CD4-positive, alpha-beta T cell (primary cell): Measurements from ENCODE around the gene TESK1. TPM values are rescaled to one million over a fixed set of nuclear protein-coding genes. Genes with fewer than 3 reads are reported as not detected.
"Not testable (repeated sequence)": the region's sequence is repeated elsewhere in the genome, so short reads cannot be mapped to it uniquely, and the experiment has no call there.

ENCODE experiments used
- ATAC-seq: fragments of 200-7000 bp; cut with Tn5 transposase; one replicate; pipeline ENCODE4 v1.10.0; 2022; ENCODE audit warnings: mild to moderate bottlenecking; ENCODE audit not compliant: poor library complexity
- CTCF ChIA-PET: fragments of 350-600 bp; sonication (Branson Sonifier 250); formaldehyde crosslinking; loops from one replicate; lab custom pipeline; 2021; ENCODE audit warnings: antibody characterized with exemption, inconsistent platforms; lab: Charles Lee
- POLR2A ChIA-PET: fragments of 350-600 bp; sonication (Branson Sonifier 250); formaldehyde crosslinking; loops from one replicate; lab custom pipeline; 2021; ENCODE audit warnings: antibody characterized with exemption, inconsistent platforms; lab: Charles Lee
- DNase-seq, 14 experiments: peaks; one replicate each; pipeline ENCODE4 v3.0.0-alpha.2; 2013 to 2020; ENCODE audit warnings: mixed read lengths in 2 of 14
- H3K27ac ChIP-seq, 2 donors: one replicate each; pipeline versions ENCODE4 v1.5.1 to v1.7.0; 2013; ENCODE audit warnings: low read length in 2 of 2, low read depth in 1 of 2, mild to moderate bottlenecking in 1 of 2
- H3K27me3 ChIP-seq, 2 experiments: 1 replicate in 1 of 2; 2 replicates in 1 of 2; pipeline versions ENCODE4 v1.6.1 to v1.7.0; 2013; ENCODE audit warnings: low read length in 2 of 2, control low read depth in 1 of 2, mild to moderate bottlenecking in 1 of 2, moderate library complexity in 1 of 2; ENCODE audit not compliant: insufficient read depth in 2 of 2, control insufficient read depth in 1 of 2
- H3K36me3 ChIP-seq: one replicate; pipeline ENCODE4 v1.6.1; 2013; ENCODE audit warnings: low read length, control low read depth; ENCODE audit not compliant: insufficient read depth
- H3K4me1 ChIP-seq: one replicate; pipeline ENCODE4 v1.6.1; 2013; ENCODE audit warnings: low read length, control low read depth; ENCODE audit not compliant: insufficient read depth
- H3K4me3 ChIP-seq: one replicate; pipeline ENCODE4 v1.5.1; 2013; ENCODE audit warnings: mild to moderate bottlenecking, low read length, moderate library complexity
- H3K9me3 ChIP-seq, 2 experiments: 1 replicate in 1 of 2; 2 replicates in 1 of 2; pipeline versions ENCODE4 v1.6.1 to v1.7.0; 2013; ENCODE audit warnings: low read length in 2 of 2, mild to moderate bottlenecking in 2 of 2, control low read depth in 1 of 2, moderate library complexity in 1 of 2; ENCODE audit not compliant: control insufficient read depth in 1 of 2, insufficient read depth in 1 of 2
- H3K27ac Mint-ChIP-seq: one replicate; pipeline ENCODE4 v1.8.0; 2020; ENCODE audit warnings: mixed read lengths
- H3K27me3 Mint-ChIP-seq: one replicate; pipeline ENCODE4 v1.8.0; 2021; ENCODE audit warnings: mixed read lengths
- H3K36me3 Mint-ChIP-seq: one replicate; pipeline ENCODE4 v1.8.0; 2021; ENCODE audit warnings: low read depth, mixed read lengths
- H3K4me1 Mint-ChIP-seq: one replicate; pipeline ENCODE4 v1.8.0; 2021; ENCODE audit warnings: low read depth, mixed read lengths
- H3K4me3 Mint-ChIP-seq: one replicate; pipeline ENCODE4 v1.8.0; 2020; ENCODE audit warnings: mild to moderate bottlenecking, mixed read lengths
- H3K9me3 Mint-ChIP-seq: one replicate; pipeline ENCODE4 v1.8.0; 2020; ENCODE audit warnings: mixed read lengths
- intact Hi-C, 2 experiments: fragments of 100-400 bp; cut with DNase I in 1 of 2; cut with micrococcal nuclease in 1 of 2; formaldehyde crosslinking; loops; one replicate each; pipeline versions ENCODE4 v1.15.1 to v1.9.0; 2023 to 2025; cut with DNase I, micrococcal nuclease
- total RNA-seq, 174 experiments: library from RNA in 2 of 174; stranded (reverse) in 2 of 174; gene quantifications; one replicate each; pipeline ENCODE4 v1.2.3 and lab custom pipeline; 2021 to 2026
- TF ChIP-seq, protein P1 (sequence below): fragments of 200-600 bp; IDR thresholded peaks from one replicate; pipeline ENCODE4 v1.8.0; 2022; ENCODE audit warnings: antibody characterized with exemption, mild to moderate bottlenecking

Gene TESK1
- total RNA-seq, 2 experiments from 2014 or later: 18.5 to 18.6 TPM

DNA sequence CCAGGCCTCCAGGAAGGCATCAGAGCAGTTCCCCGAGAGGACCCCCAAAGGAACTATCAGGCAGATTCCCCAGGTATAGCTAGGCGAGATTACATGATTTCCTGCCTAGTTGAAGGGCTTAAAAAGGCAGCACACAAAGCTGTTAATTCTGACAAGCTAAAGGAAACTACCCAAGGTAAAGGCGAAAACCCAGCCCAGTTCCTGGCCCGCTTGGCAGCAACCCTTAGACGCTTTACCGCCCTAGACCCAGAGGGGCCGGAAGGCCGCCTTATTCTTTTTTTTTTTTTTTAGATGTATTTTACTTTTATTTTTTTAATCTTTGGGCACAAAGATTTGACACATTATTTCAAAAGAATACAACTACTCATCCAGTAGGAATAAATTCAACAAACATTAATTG lies 33.7 kb downstream of the TESK1 start:
- Mint-ChIP-seq H3K27ac (peak overlapping the region; percentile 73), H3K4me1 (peaks cover 70% of the 10 kb centered on the region)
- H3K36me3 ChIP-seq, H3K9me3 ChIP-seq, H3K4me3 ChIP-seq, H3K36me3 Mint-ChIP-seq, H3K27me3 ChIP-seq, intact Hi-C loops, H3K9me3 Mint-ChIP-seq, H3K27me3 Mint-ChIP-seq, H3K4me3 Mint-ChIP-seq: not testable (repeated sequence)
- DNase-seq (peak in 5 of 14 experiments; percentile 25 to 78 (median 68)), ATAC-seq (peak; percentile 44)
- POLR2A ChIA-PET: interaction anchor here (1.0 to 1.4 kb wide), 4 partner anchors 9 to 94 kb away, joined by 3 to 5 read pairs (median 4); partner anchors contain the start of genes CCDC107, CREB3, RMRP and TLN1
- Histone ChIP-seq H3K27ac (peak overlapping the region in 1 of 2 donors; percentile 38), H3K4me1 (peaks cover 38% of the 10 kb centered on the region)
- CTCF ChIA-PET: interaction anchor here (1.0 to 1.4 kb wide), 3 partner anchors 9 to 27 kb away, joined by 3 to 4 read pairs (median 4); partner anchors contain the start of genes CCDC107 and RMRP

DNA sequence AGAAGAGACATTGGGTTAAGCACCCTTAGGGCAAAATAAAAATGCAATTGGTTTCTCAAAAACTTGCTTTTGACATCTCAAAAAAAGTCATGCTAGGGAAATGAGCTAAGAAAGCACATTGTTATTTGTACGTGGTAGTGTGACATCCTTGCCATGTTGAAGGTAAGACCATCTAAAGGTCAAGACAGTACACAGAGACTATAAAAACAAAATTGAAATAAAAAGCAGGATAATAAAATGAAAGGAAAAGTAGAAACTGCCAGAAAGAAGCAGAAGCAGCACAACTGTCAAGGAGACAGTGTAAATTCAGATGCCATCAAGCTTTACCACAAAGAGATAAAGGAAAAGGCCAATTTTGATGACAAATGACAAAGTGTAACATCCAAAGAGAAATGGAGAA lies 34.2 kb downstream of the TESK1 start:
- H3K9me3 Mint-ChIP-seq, H3K27ac ChIP-seq, DNase-seq, H3K27me3 ChIP-seq, H3K36me3 ChIP-seq, H3K9me3 ChIP-seq, H3K4me3 ChIP-seq, intact Hi-C loops, H3K36me3 Mint-ChIP-seq, H3K27me3 Mint-ChIP-seq: not testable (repeated sequence)
- POLR2A ChIA-PET: interaction anchor here (1.0 to 1.9 kb wide), 5 partner anchors 8 to 93 kb away, joined by 3 to 7 read pairs (median 5); partner anchors contain the start of genes CCDC107, CREB3, RMRP and TLN1
- CTCF ChIA-PET: interaction anchor here (1.0 to 2.0 kb wide), 4 partner anchors 8 to 36 kb away, joined by 3 to 5 read pairs (median 4); partner anchors contain the start of genes CCDC107 and RMRP
- peak overlapping the region; percentile 42 for H3K4me3 Mint-ChIP-seq
- peak; percentile 24 for ATAC-seq
- peaks cover 39% of the 10 kb centered on the region for H3K4me1 ChIP-seq
- H3K4me1 Mint-ChIP-seq: peaks cover 70% of the 10 kb centered on the region
- peak overlapping the region; percentile 73 for H3K27ac Mint-ChIP-seq

DNA sequence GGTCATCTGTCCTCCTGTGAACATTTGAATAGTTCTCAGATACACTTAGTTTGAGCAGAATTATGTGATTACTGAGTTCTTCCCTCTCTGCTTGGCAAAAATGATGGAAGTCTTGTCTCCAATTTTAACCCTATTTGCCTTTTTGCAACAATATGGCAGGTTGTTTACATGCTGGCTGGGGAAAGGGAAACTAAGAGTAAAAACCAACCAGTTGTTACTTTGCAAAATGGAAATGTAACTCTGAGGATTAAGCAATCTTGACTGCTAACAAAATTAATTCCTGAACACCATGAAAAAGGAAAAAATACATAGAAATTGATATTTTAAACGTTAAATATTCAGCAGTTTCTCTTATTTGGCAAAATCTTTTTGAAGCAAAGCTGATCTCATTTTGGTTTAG lies 34.6 kb downstream of the TESK1 start:
- DNase-seq (no peak), ATAC-seq (no peak)
- H3K36me3 Mint-ChIP-seq: peaks cover 8% of the 10 kb centered on the region
- peak overlapping the region; percentile 42 for H3K4me3 Mint-ChIP-seq
- no peaks in the 10 kb centered on the region for H3K9me3 Mint-ChIP-seq
- no peaks in the 10 kb centered on the region for H3K36me3 ChIP-seq
- peaks cover 73% of the 10 kb centered on the region for H3K4me1 Mint-ChIP-seq
- H3K27me3 Mint-ChIP-seq: no peaks in the 10 kb centered on the region
- H3K4me3 ChIP-seq: no peak overlapping the region
- H3K9me3 ChIP-seq: no peaks in the 10 kb centered on the region
- intact Hi-C loops: no loop called here
- no peak overlapping the region for H3K27ac ChIP-seq
- CTCF ChIA-PET: interaction anchor here (1.0 to 2.0 kb wide), 4 partner anchors 8 to 36 kb away, joined by 3 to 5 read pairs (median 4); partner anchors contain the start of genes CCDC107 and RMRP
- TF ChIP-seq, protein P1, sequence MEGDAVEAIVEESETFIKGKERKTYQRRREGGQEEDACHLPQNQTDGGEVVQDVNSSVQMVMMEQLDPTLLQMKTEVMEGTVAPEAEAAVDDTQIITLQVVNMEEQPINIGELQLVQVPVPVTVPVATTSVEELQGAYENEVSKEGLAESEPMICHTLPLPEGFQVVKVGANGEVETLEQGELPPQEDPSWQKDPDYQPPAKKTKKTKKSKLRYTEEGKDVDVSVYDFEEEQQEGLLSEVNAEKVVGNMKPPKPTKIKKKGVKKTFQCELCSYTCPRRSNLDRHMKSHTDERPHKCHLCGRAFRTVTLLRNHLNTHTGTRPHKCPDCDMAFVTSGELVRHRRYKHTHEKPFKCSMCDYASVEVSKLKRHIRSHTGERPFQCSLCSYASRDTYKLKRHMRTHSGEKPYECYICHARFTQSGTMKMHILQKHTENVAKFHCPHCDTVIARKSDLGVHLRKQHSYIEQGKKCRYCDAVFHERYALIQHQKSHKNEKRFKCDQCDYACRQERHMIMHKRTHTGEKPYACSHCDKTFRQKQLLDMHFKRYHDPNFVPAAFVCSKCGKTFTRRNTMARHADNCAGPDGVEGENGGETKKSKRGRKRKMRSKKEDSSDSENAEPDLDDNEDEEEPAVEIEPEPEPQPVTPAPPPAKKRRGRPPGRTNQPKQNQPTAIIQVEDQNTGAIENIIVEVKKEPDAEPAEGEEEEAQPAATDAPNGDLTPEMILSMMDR: no peak
- peak overlapping the region; percentile 73 for H3K27ac Mint-ChIP-seq
- POLR2A ChIA-PET: interaction anchor here (0.6 to 1.9 kb wide), 5 partner anchors 8 to 93 kb away, joined by 3 to 7 read pairs (median 3); partner anchors contain the start of genes CREB3 and TLN1
- H3K4me1 ChIP-seq: peaks cover 43% of the 10 kb centered on the region
- no peaks in the 10 kb centered on the region for H3K27me3 ChIP-seq

DNA sequence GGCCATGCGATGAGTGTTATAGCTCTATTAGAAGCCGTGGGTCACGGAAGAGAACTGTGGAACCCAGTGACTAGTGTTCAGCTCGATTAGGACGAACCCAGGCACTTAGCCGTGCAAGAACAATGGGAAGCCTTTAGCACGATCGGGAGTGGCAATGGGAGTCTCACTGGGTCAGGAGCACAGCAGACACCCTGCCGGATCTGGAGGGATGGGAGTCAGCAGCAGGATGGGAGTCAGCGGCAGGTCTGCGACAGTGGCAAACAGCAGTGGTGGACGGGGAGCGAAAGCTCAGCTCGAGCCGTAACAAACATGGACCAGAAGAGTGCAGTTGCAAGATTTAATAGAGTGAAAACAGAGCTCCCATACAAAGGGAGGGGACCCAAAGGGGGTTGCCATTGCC lies 35.4 kb downstream of the TESK1 start:
- intact Hi-C loops, H3K9me3 Mint-ChIP-seq, ATAC-seq, H3K36me3 Mint-ChIP-seq, H3K27ac ChIP-seq, H3K9me3 ChIP-seq, H3K4me3 ChIP-seq, DNase-seq, H3K27me3 ChIP-seq, H3K27me3 Mint-ChIP-seq, H3K36me3 ChIP-seq: not testable (repeated sequence)
- peak overlapping the region; percentile 65 for H3K27ac Mint-ChIP-seq
- CTCF ChIA-PET: interaction anchor here (2.0 kb wide), 1 partner anchor 37 kb away, joined by 5 read pairs; no protein-coding TSS in a partner anchor
- H3K4me3 Mint-ChIP-seq: peak overlapping the region; percentile 42
- H3K4me1 ChIP-seq: peaks cover 50% of the 10 kb centered on the region
- H3K4me1 Mint-ChIP-seq: peaks cover 74% of the 10 kb centered on the region
- POLR2A ChIA-PET: interaction anchor here (0.9 to 1.9 kb wide), 2 partner anchors 21 to 23 kb away, joined by 3 to 7 read pairs; no protein-coding TSS in a partner anchor

DNA sequence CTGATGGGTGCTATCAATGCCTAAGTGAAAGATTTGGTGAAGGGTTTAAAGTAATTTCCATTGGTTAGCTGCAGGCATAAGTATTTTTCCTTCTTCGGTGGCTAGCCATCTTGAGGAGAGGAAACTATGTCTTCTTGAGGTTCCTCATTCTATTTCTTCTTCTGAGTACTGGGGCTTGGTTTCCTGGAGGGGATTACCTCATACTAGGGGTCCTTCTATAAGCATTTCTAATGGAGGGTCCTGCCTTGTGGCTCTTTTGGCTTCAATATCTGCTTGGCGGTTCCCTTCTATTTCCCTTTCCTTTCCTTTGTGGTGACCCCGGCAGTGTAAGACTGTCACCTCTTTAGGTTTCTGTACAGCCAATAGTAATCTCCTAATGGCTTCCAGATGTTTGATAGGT lies 36.4 kb downstream of the TESK1 start:
- H3K27ac ChIP-seq, H3K36me3 ChIP-seq, H3K9me3 ChIP-seq, H3K4me3 ChIP-seq, CTCF ChIA-PET, H3K9me3 Mint-ChIP-seq, POLR2A ChIA-PET, H3K27me3 ChIP-seq, intact Hi-C loops, ATAC-seq, H3K4me3 Mint-ChIP-seq, DNase-seq, H3K27me3 Mint-ChIP-seq: not testable (repeated sequence)
- peaks cover 50% of the 10 kb centered on the region for H3K4me1 ChIP-seq
- Mint-ChIP-seq H3K36me3 (peaks cover 14% of the 10 kb centered on the region), H3K27ac (peak overlapping the region; percentile 51), H3K4me1 (peaks cover 73% of the 10 kb centered on the region)
